OCI-LY7 (cell line): Measurements from ENCODE around the gene PAXX.

Experiments
- CTCF ChIP-seq: fragments of 200-600 bp; sonication (generic); conservative IDR thresholded peaks from 2 replicates; pipeline ENCODE4 v1.5.1; 2014; ENCODE audit warnings: mild to moderate bottlenecking, antibody characterized with exemption, low read length, moderate library complexity, mixed read lengths
- EZH2phosphoT487 ChIP-seq: fragments of 200-600 bp; sonication (generic); IDR thresholded peaks from 2 replicates; pipeline ENCODE4 v1.6.1; 2018; ENCODE audit warnings: low read depth, borderline replicate concordance, mild to moderate bottlenecking, mixed run types, antibody characterized with exemption, low read length, moderate library complexity, mixed read lengths

- TF ChIP-seq CTCF, result no peak
- TF ChIP-seq EZH2phosphoT487, result no peak
Measured at GRCh38 chr9:136945333-136946227, 46.6 kb upstream of the PAXX start.
